ENCODE results near the gene NEUROD1.

Gene NEUROD1

DNA sequence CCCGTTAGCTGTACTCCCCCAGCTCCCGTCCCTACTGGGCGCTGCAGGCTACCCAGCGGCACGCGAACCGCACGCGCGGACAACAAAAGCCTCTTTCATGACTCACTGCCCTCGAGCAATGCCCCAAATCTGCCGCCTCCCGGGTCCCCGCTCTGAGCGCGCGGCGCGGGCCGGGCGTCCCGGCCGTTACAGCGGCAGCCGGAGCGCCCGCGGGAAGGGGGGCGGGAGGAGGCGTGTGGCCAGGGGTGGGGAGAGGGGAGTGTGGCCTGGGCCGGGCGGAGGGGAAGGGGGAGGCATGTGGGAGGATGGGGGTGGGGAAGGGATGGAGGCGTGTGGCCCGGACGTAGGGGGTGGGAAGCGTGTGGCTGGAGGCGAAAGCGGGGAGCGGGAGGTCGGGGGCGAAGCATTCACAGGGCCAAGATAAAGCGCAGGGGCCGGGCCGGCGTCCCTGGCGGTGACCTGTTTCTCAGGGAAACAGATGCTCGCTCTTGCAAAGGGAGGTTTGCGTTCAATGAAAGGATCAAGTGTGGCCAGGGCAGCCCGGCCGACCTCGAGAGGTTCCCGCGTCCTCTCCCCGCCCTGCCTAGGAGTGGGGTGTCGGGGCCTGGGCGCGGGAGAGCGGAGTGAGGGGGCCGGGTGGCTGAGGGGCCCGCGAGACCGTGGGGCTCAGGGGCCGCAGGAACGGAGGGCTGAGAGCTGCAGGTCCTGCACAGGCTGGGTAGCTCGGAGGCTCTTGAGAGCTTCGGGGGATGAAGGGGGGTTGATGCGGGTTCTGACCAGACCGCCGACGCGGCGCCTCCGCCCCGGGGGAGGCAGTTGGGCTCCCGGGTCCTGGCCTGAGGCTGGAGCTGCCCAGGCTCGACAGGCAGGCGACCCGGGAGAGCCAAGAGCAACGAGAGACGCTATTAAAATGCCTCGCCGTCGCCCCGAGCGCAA, 3.5 kb upstream of the NEUROD1 start:
- TF ChIP-seq SIN3A (IDR thresholded peaks at IDR 0.05; ENCODE audit: borderline replicate concordance, insufficient read depth, low read length), result no peak
- TF ChIP-seq TAF1 (IDR thresholded peaks at IDR 0.05; ENCODE audit: borderline replicate concordance, insufficient read depth, low read length), result no peak
- no peak for TF ChIP-seq FOXP2 (optimal IDR thresholded peaks at IDR 0.05; ENCODE audit: borderline replicate concordance, extremely low read depth, extremely low read length, insufficient read depth)
- TF ChIP-seq POLR2AphosphoS5 (IDR thresholded peaks at IDR 0.05; ENCODE audit: low read depth, low read length), result no peak
- TF ChIP-seq, protein P1, sequence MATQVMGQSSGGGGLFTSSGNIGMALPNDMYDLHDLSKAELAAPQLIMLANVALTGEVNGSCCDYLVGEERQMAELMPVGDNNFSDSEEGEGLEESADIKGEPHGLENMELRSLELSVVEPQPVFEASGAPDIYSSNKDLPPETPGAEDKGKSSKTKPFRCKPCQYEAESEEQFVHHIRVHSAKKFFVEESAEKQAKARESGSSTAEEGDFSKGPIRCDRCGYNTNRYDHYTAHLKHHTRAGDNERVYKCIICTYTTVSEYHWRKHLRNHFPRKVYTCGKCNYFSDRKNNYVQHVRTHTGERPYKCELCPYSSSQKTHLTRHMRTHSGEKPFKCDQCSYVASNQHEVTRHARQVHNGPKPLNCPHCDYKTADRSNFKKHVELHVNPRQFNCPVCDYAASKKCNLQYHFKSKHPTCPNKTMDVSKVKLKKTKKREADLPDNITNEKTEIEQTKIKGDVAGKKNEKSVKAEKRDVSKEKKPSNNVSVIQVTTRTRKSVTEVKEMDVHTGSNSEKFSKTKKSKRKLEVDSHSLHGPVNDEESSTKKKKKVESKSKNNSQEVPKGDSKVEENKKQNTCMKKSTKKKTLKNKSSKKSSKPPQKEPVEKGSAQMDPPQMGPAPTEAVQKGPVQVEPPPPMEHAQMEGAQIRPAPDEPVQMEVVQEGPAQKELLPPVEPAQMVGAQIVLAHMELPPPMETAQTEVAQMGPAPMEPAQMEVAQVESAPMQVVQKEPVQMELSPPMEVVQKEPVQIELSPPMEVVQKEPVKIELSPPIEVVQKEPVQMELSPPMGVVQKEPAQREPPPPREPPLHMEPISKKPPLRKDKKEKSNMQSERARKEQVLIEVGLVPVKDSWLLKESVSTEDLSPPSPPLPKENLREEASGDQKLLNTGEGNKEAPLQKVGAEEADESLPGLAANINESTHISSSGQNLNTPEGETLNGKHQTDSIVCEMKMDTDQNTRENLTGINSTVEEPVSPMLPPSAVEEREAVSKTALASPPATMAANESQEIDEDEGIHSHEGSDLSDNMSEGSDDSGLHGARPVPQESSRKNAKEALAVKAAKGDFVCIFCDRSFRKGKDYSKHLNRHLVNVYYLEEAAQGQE (IDR thresholded peaks at IDR 0.05; ENCODE audit: insufficient read depth in 1 of 2, low read depth in 2 of 2, low read length in 2 of 2), result no peak

DNA sequence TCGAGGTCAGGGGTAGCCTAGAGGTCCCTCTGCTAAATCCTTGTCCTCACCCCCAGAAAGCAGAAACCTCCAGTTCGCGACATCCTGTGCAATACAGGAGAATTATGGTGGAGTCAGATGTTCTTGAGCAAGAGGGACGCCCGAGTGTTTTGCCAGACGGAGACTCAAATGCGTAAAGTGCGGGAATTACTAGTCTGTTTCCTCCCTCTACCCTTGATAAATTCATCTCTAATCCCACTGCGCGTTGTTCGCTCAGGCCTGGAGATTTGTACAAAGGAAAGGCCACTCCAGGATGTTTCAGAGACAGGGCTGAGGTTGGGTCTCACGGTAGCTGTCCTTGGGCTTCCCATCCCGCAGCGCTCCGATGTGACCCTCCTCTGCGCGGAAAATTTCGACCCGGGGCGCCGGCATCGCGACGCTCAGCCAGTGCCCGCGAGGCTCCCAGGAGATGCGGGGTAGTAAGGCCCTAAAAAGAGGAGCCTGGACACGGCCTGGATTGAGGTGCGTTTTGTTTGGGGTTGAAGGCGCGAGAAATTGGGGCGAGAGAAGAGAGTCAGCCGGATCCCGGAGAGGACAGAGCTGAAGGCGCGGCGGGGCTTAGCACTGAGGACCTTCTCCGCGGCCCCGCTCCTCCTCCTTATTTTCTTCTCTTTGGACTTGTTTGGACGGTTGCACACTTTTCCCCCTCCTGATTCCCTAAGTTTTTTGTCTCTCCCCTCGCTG, 2.6 kb upstream of the NEUROD1 start:
- TF ChIP-seq SIN3A (IDR thresholded peaks at IDR 0.05; ENCODE audit: borderline replicate concordance, insufficient read depth, low read length) (no peak), POLR2AphosphoS5 (IDR thresholded peaks at IDR 0.05; ENCODE audit: low read depth, low read length) (no peak), TAF1 (IDR thresholded peaks at IDR 0.05; ENCODE audit: borderline replicate concordance, insufficient read depth, low read length) (no peak), FOXP2 (optimal IDR thresholded peaks at IDR 0.05; ENCODE audit: borderline replicate concordance, extremely low read depth, extremely low read length, insufficient read depth) (no peak)
- TF ChIP-seq, protein P1 (IDR thresholded peaks at IDR 0.05; ENCODE audit: insufficient read depth in 1 of 2, low read depth in 2 of 2, low read length in 2 of 2), result no peak

DNA sequence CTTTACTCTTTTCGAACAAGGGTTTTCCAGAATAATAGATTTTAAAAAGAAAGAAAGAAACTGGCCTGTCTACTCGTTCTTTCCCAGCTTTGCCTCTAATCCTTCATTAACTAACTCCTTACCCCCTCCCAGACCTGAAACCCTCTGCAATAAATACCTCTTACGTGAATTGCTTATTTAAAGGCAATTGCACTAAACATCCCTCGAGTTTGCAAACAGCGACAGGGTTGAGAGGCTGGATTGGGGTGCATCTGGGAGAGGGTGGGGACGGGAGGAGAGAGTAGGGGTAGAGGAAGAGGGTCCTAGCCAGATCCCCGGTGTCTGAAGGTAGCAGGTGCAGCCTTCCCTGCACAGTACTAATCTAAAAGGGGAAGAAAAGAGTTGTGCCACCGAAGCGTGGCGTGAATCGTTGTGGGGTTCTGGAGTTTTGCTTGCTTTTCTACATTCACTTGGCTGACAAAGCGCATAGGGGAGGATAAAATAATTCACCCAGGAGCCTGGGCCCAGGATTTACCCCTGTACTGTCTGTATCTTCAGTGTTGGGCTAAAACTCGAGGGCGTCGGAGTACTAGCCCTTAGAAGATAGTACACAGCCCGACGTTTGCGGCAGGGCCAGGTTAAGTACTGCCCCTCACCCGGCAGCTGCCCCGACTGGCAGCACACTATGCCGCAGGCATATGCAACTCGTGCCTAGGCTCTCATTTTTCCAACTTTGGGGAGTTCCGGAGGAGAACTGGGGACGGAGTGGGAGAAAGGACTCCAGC, 1.9 kb upstream of the NEUROD1 start:
- TF ChIP-seq POLR2AphosphoS5 (IDR thresholded peaks at IDR 0.05; ENCODE audit: low read depth, low read length) (no peak), FOXP2 (optimal IDR thresholded peaks at IDR 0.05; ENCODE audit: borderline replicate concordance, extremely low read depth, extremely low read length, insufficient read depth) (no peak), SIN3A (IDR thresholded peaks at IDR 0.05; ENCODE audit: borderline replicate concordance, insufficient read depth, low read length) (no peak), TAF1 (IDR thresholded peaks at IDR 0.05; ENCODE audit: borderline replicate concordance, insufficient read depth, low read length) (no peak)
- TF ChIP-seq, protein P1 (IDR thresholded peaks at IDR 0.05; ENCODE audit: insufficient read depth in 1 of 2, low read depth in 2 of 2, low read length in 2 of 2), result no peak

DNA sequence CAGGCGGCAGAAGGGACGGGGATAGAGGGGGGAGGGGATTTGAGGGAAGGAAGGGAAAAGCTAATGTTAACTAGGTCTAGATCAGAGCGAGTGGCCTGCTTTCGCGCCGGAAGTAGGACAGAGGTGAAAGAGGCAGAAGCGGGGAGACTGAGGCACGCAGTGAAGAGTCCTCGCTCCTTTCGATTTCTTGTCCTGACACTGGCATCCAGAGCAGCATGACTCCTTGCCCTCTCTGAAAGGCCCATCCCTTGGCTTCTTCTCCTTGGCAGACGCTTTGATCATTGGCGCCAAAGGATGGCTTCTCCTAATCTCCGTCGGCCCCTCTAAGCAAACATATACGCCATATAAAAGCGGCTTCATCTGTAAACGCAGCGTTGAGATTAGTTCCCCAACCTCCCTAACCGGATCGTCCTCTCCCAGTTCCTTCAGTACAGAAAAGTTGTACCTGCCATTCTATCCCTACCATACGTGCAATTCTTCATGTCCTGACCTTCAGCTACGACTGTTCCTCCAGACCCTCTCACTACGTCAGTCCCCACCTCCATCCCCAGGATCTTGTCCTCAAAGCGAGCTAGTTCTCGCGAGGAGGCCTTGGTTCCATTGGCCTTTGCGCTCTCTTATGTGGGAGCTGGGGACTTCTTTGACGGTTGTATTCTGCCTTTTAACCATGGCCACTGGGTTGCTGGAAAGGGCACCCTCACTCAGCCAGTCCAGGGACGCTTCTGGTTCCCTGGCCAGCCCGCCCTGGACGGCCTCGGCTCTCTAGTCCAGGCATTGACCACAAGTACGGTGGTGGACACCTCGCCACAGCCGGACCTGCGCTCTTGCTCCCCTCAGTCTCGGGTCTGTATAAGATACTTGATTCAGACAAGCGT, 857 bp upstream of the NEUROD1 start:
- TF ChIP-seq FOXP2 (optimal IDR thresholded peaks at IDR 0.05; ENCODE audit: borderline replicate concordance, extremely low read depth, extremely low read length, insufficient read depth), result no peak
- no peak for TF ChIP-seq POLR2AphosphoS5 (IDR thresholded peaks at IDR 0.05; ENCODE audit: low read depth, low read length)
- TF ChIP-seq TAF1 (IDR thresholded peaks at IDR 0.05; ENCODE audit: borderline replicate concordance, insufficient read depth, low read length), result no peak
- TF ChIP-seq, protein P1 (IDR thresholded peaks at IDR 0.05; ENCODE audit: insufficient read depth in 1 of 2, low read depth in 2 of 2, low read length in 2 of 2), result no peak
- no peak for TF ChIP-seq SIN3A (IDR thresholded peaks at IDR 0.05; ENCODE audit: borderline replicate concordance, insufficient read depth, low read length)
